ENCODE results near the gene ARHGAP30. TPM values are rescaled to one million over a fixed set of nuclear protein-coding genes. Genes with fewer than 3 reads are reported as not detected.

ARHGAP30 gene
- total RNA-seq, 1 experiment from 2014 or later: 0.55 TPM

- CTCF ChIA-PET: no interaction called here
- no TSS peak for BruUV-seq (replicated peaks)
- H3K4me3 ChIP-seq (ENCODE audit: low read length): no peak overlapping the region
Measured at GRCh38 chr1:161090617-161091016, 20.9 kb upstream of the ARHGAP30 start.

GRCh38 chr1:161089938-161090337, 20.2 kb upstream of the ARHGAP30 start:
- H3K9me2 ChIP-seq (replicated peaks; ENCODE audit: low read length): no peaks in the 10 kb centered on the region
- no TSS peak for BruUV-seq (replicated peaks)
- peaks cover 70% of the 10 kb centered on the region for H3K4me1 ChIP-seq (ENCODE audit: insufficient read depth, low read length)
- H3K9me3 ChIP-seq (ENCODE audit: low read length): no peaks in the 10 kb centered on the region
- DNase-seq (no peak), ATAC-seq (no peak)
- H3K36me3 ChIP-seq (ENCODE audit: low read depth, low read length): no peaks in the 10 kb centered on the region
- peak overlapping the region; percentile 80 for H3K27ac ChIP-seq (ENCODE audit: low read length)
- no peaks in the 10 kb centered on the region for H3K27me3 ChIP-seq (ENCODE audit: low read length)
- no peak overlapping the region for H3K4me3 ChIP-seq (ENCODE audit: low read length)
- no peaks in the 10 kb centered on the region for H4K20me1 ChIP-seq (ENCODE audit: low read length)
- peaks cover 26% of the 10 kb centered on the region for H3K79me2 ChIP-seq (ENCODE audit: low read length)
- ChIA-PET POLR2A (ENCODE audit: unreplicated experiment) (no interaction called here), CTCF (no interaction called here)
- TF ChIP-seq EZH2 (IDR thresholded peaks at IDR 0.05; ENCODE audit: low read length, unreplicated experiment) (no peak), CTCF (conservative IDR thresholded peaks at IDR 0.05; ENCODE audit: low read depth, low read length) (no peak), EZH2phosphoT487 (IDR thresholded peaks at IDR 0.05; ENCODE audit: borderline replicate concordance, low read length) (no peak)
- 0 out of 2 replicates have a peak overlapping the region, but pooled peaks have one; percentile 68 for H3K9ac ChIP-seq (ENCODE audit: low read length)
- no peaks in the 10 kb centered on the region for H3F3A ChIP-seq (ENCODE audit: low read length, unreplicated experiment)
- intact Hi-C loops (cut with micrococcal nuclease): no loop called here
- H2AFZ ChIP-seq (ENCODE audit: low read length): peak overlapping the region; percentile 41; the same call in 1 of the 2 replicates
- H3K4me2 ChIP-seq (ENCODE audit: low read length): peak overlapping the region; percentile 83

More at GRCh38 chr1:161090617-161091016, 20.9 kb upstream of the ARHGAP30 start:
- no peaks in the 10 kb centered on the region for H3K9me2 ChIP-seq (replicated peaks; ENCODE audit: low read length)
- H3F3A ChIP-seq (ENCODE audit: low read length, unreplicated experiment): no peaks in the 10 kb centered on the region
- ATAC-seq: no peak
- no peak overlapping the region for H2AFZ ChIP-seq (ENCODE audit: low read length)
- H3K27ac ChIP-seq (ENCODE audit: low read length): no peak overlapping the region
- H3K36me3 ChIP-seq (ENCODE audit: low read depth, low read length): no peaks in the 10 kb centered on the region
- no peak overlapping the region for H3K4me2 ChIP-seq (ENCODE audit: low read length)
- POLR2A ChIA-PET (ENCODE audit: unreplicated experiment): no interaction called here
- intact Hi-C loops (cut with micrococcal nuclease): no loop called here
- no peaks in the 10 kb centered on the region for H3K9me3 ChIP-seq (ENCODE audit: low read length)
- no peaks in the 10 kb centered on the region for H4K20me1 ChIP-seq (ENCODE audit: low read length)
- H3K4me1 ChIP-seq (ENCODE audit: insufficient read depth, low read length): peaks cover 63% of the 10 kb centered on the region
- no peak overlapping the region for H3K9ac ChIP-seq (ENCODE audit: low read length)
- H3K79me2 ChIP-seq (ENCODE audit: low read length): peaks cover 26% of the 10 kb centered on the region
- DNase-seq: no peak
- no peaks in the 10 kb centered on the region for H3K27me3 ChIP-seq (ENCODE audit: low read length)
- TF ChIP-seq CTCF (conservative IDR thresholded peaks at IDR 0.05; ENCODE audit: low read depth, low read length) (no peak), EZH2phosphoT487 (IDR thresholded peaks at IDR 0.05; ENCODE audit: borderline replicate concordance, low read length) (no peak), EZH2 (IDR thresholded peaks at IDR 0.05; ENCODE audit: low read length, unreplicated experiment) (no peak)

DNA sequence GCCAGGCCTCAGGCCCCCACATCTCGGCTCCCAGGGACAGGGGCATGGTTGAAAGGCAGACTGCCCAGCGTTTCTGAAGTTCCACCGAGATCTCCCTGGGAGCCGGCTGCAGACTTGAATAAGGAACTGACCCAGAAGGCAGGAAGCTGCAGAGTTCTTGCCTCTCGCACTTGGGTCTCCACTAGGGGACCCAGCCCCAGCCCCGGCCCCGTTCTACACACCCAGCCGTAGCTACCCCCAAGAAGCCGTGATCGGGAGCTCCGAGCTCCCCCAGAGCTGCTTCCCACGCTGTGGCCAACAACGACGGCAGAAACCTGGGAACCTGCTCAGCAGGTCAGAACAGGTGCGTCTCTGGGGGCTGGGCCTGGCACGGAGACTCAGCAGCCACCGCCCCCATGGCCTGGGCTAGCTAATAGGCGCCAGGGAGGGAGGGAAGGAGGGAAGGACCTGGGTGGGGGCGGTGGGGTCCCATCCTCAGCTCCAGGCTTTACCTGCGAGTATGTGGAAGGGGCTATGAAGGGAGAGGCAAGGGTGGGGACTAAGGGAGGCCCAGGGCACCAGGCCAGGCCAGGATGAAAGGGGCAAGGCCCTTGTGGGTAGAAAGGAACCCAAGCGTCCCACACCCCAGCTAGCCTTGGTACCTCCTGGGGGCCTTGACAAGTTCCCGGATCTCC, 19.7 kb upstream of the ARHGAP30 start, which contains the start of gene NECTIN4:
NECTIN4 (minus strand) TSS at position 308 of the 674 bp plus-strand sequence; CDS start at position 46, 262 bp downstream.
- H3F3A ChIP-seq (ENCODE audit: low read length, unreplicated experiment): no peaks in the 10 kb centered on the region
- POLR2A ChIA-PET (ENCODE audit: unreplicated experiment): interaction anchor here (0.6 kb wide), 1 partner anchor 19 kb away, joined by 4 read pairs; no protein-coding TSS in a partner anchor
- H3K27me3 ChIP-seq (ENCODE audit: low read length): no peaks in the 10 kb centered on the region
- H3K4me3 ChIP-seq (ENCODE audit: low read length): peak within 1 kb of the TSS; percentile 58
- CTCF ChIA-PET: no interaction called here
- H3K4me1 ChIP-seq (ENCODE audit: insufficient read depth, low read length): peaks cover 75% of the 10 kb centered on the region
- H3K4me2 ChIP-seq (ENCODE audit: low read length): peak within 1 kb of the TSS; percentile 83
- intact Hi-C loops (cut with micrococcal nuclease): no loop called here
- TSS peak; percentile 44 for BruUV-seq (replicated peaks)
- DNase-seq: peak; percentile 85
- H3K79me2 ChIP-seq (ENCODE audit: low read length): peaks cover 26% of the 10 kb centered on the region
- peak within 1 kb of the TSS; percentile 68 for H3K9ac ChIP-seq (ENCODE audit: low read length)
- peak within 1 kb of the TSS; percentile 41; the same call in 1 of the 2 replicates for H2AFZ ChIP-seq (ENCODE audit: low read length)
- H4K20me1 ChIP-seq (ENCODE audit: low read length): no peaks in the 10 kb centered on the region
- H3K36me3 ChIP-seq (ENCODE audit: low read depth, low read length): no peaks in the 10 kb centered on the region
- H3K9me2 ChIP-seq (replicated peaks; ENCODE audit: low read length): no peaks in the 10 kb centered on the region
- H3K9me3 ChIP-seq (ENCODE audit: low read length): no peaks in the 10 kb centered on the region
- no peak for TF ChIP-seq CTCF (conservative IDR thresholded peaks at IDR 0.05; ENCODE audit: low read depth, low read length)
- TF ChIP-seq EZH2phosphoT487 (IDR thresholded peaks at IDR 0.05; ENCODE audit: borderline replicate concordance, low read length): no peak
- TF ChIP-seq EZH2 (IDR thresholded peaks at IDR 0.05; ENCODE audit: low read length, unreplicated experiment): no peak
- ATAC-seq: peak; percentile 39
- H3K27ac ChIP-seq (ENCODE audit: low read length): peak within 1 kb of the TSS; percentile 80

All from PC-3 (cell line).